Gastroesophageal sphincter (tissue), 4 donors: ENCODE data around the gene RIPOR2. TPM values are rescaled to one million over a fixed set of nuclear protein-coding genes. Genes with fewer than 3 reads are reported as not detected.

Experiments
- ATAC-seq: fragments of 150-250 bp; one replicate; pipeline ENCODE4 v1.9.1; 2016; ENCODE audit warnings: mild to moderate bottlenecking, moderate library complexity
- H3K27ac ChIP-seq, 4 donors: fragments of 200-600 bp; sonication (generic) in 3 of 4; 1 replicate in 3 of 4; 2 replicates in 1 of 4; pipeline ENCODE4 v1.5.1; 2016 to 2019
- H3K27me3 ChIP-seq: fragments of 200-600 bp; sonication (generic); one replicate; pipeline ENCODE4 v1.5.1; 2019
- H3K36me3 ChIP-seq, 2 donors: fragments of 200-600 bp; sonication (generic); one replicate each; pipeline ENCODE4 v1.5.1; 2019; ENCODE audit warnings: control low read depth in 1 of 2
- H3K4me1 ChIP-seq, 3 donors: fragments of 200-600 bp; sonication (generic); 1 replicate in 2 of 3; 2 replicates in 1 of 3; pipeline ENCODE4 v1.5.1; 2016 to 2019; ENCODE audit warnings: control low read depth in 2 of 3
- H3K4me3 ChIP-seq, 2 donors: fragments of 200-600 bp; sonication (generic); one replicate each; pipeline ENCODE4 v1.5.1; 2019; ENCODE audit warnings: mild to moderate bottlenecking in 1 of 2, moderate library complexity in 1 of 2
- H3K9me3 ChIP-seq, 3 donors: fragments of 200-600 bp; sonication (generic); one replicate each; pipeline ENCODE4 v1.5.1; 2017 to 2019; ENCODE audit warnings: control low read depth in 2 of 3
- CTCF ChIP-seq, 4 experiments: fragments of 200-600 bp in 2 of 4; fragments of 450-650 bp in 2 of 4; sonication (generic) in 1 of 4; IDR thresholded peaks; one replicate each; pipeline ENCODE4 v1.5.1; 2017 to 2019; ENCODE audit warnings: antibody characterized with exemption in 4 of 4, mild to moderate bottlenecking in 2 of 4, moderate library complexity in 2 of 4
- EP300 ChIP-seq: sonication (generic); formaldehyde crosslinking; IDR thresholded peaks from one replicate; pipeline ENCODE4 v1.6.1; 2017; ENCODE audit warnings: antibody characterized with exemption, mild to moderate bottlenecking
- POLR2A ChIP-seq, 2 donors: fragments of 450-650 bp; IDR thresholded peaks; one replicate each; pipeline ENCODE4 v1.6.1; 2017; ENCODE audit warnings: antibody characterized with exemption in 2 of 2, mild to moderate bottlenecking in 2 of 2, moderate library complexity in 1 of 2
- POLR2AphosphoS5 ChIP-seq: sonication (generic); formaldehyde crosslinking; IDR thresholded peaks from one replicate; pipeline ENCODE4 v1.6.1; 2017; ENCODE audit warnings: antibody characterized with exemption
- WGBS, 2 donors: methylation state at CpG; one replicate each; pipeline ENCODE4 v1.1.5; 2018; ENCODE audit warnings: low coverage in 1 of 2; 5-methylcytosine and 5-hydroxymethylcytosine counted together
- total RNA-seq, 4 donors: library from RNA; depleted of rRNA; stranded (reverse); fragments of >200 nt; gene quantifications; one replicate each; pipeline ENCODE4 v1.1.0, GENCODE V29; 2016

RIPOR2 gene
- total RNA-seq, 4 donors from 2014 or later, result 1.7 to 14.9 (median 4.2) TPM

DNA sequence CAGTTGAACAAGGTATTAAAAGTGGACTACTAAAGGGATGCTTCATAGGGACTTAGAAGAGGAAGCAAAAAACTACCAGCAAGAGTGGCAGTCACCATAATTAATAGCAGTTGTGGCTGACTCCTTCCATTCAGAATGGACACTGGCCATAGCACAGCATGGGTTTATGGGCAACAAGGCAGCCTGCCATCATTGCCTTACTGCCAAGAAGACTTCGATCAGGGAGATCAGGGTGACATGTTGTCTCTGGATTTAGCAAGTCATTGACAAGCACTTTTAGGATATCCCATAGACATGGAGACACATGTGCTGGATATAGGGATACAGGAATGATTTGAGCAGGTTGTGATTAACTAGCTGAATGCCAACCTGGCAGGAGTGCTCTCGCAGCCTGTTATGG, 35.3 kb upstream of the RIPOR2 start:
- Histone ChIP-seq H3K27ac (no peak overlapping the region), H3K9me3 (no peaks in the 10 kb centered on the region), H3K4me3 (no peak overlapping the region), H3K27me3 (no peaks in the 10 kb centered on the region), H3K36me3 (no peaks in the 10 kb centered on the region), H3K4me1 (no peaks in the 10 kb centered on the region)
- WGBS, 2 donors, result 90 to 100% methylated on average over 1 to 2 of the region's 2 CpGs
- no peak for ATAC-seq
- no peak for TF ChIP-seq CTCF (IDR thresholded peaks at IDR 0.05)

DNA sequence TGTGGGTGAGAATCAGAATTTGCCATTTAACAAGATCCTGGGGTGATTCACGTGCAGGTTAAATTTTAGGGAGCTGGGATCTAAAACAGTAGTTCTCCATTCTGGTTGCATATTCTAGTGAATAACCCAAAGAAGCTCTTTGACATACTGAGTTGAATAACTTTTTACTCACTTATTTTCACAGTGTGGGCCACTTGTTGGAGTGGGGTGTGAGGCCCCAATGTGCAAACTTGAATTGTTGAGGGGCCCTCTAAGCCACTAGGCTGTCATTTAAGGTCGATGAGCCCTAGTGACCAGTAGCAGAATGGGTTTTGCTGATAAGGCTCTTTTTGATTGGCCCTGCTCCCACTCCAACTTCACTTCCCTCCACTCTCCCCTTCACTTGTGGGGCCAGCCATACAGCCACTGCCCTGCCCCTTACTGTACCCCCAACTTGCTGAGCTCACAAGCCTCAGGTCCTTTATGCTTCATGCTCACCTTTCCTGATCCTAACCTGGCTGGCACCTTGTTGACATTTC, 33.6 kb upstream of the RIPOR2 start:
- 40 to 80% methylated on average over 1 to 2 of the region's 2 CpGs for WGBS, 2 donors
- TF ChIP-seq EP300 (no peak), POLR2AphosphoS5 (no peak), CTCF (IDR thresholded peaks at IDR 0.05) (no peak), POLR2A (IDR thresholded peaks at IDR 0.05) (no peak)
- no peak overlapping the region for H3K4me3 ChIP-seq

GRCh38 chr6:24968783-24969182, 33.0 kb upstream of the RIPOR2 start:
- 65 to 90% methylated on average over 2 to 5 of the region's 5 CpGs for WGBS, 2 donors
- no peak for ATAC-seq
- H3K9me3 ChIP-seq, result no peaks in the 10 kb centered on the region
- TF ChIP-seq EP300 (no peak), POLR2A (IDR thresholded peaks at IDR 0.05) (no peak), CTCF (IDR thresholded peaks at IDR 0.05) (no peak), POLR2AphosphoS5 (no peak)
- no peak overlapping the region for H3K27ac ChIP-seq
- H3K4me3 ChIP-seq, result no peak overlapping the region
- no peaks in the 10 kb centered on the region for H3K36me3 ChIP-seq
- no peaks in the 10 kb centered on the region for H3K27me3 ChIP-seq
- H3K4me1 ChIP-seq, result no peaks in the 10 kb centered on the region

More for the DNA sequence above, 33.6 kb upstream of the RIPOR2 start:
- H3K36me3 ChIP-seq, result no peaks in the 10 kb centered on the region
- no peaks in the 10 kb centered on the region for H3K9me3 ChIP-seq
- ATAC-seq, result no peak
- no peaks in the 10 kb centered on the region for H3K4me1 ChIP-seq
- H3K27me3 ChIP-seq, result no peaks in the 10 kb centered on the region
- H3K27ac ChIP-seq, result no peak overlapping the region

- TF ChIP-seq CTCF (IDR thresholded peaks at IDR 0.05) (no peak), POLR2A (IDR thresholded peaks at IDR 0.05) (no peak), POLR2AphosphoS5 (no peak), EP300 (no peak)
- Histone ChIP-seq H3K27me3 (no peaks in the 10 kb centered on the region), H3K4me3 (no peak overlapping the region), H3K4me1 (no peaks in the 10 kb centered on the region), H3K27ac (no peak overlapping the region), H3K36me3 (no peaks in the 10 kb centered on the region), H3K9me3 (no peaks in the 10 kb centered on the region)
- 67 to 100% methylated on average over 1 of the region's 1 CpG for WGBS, 2 donors
- ATAC-seq, result no peak
These were observed 31.5 kb upstream of the RIPOR2 start for GRCh38 chr6:24967211-24967610.

GRCh38 chr6:24966381-24966780, 30.6 kb upstream of the RIPOR2 start:
- H3K27me3 ChIP-seq, result no peaks in the 10 kb centered on the region
- H3K4me1 ChIP-seq, result no peaks in the 10 kb centered on the region
- no peaks in the 10 kb centered on the region for H3K36me3 ChIP-seq
- no peaks in the 10 kb centered on the region for H3K9me3 ChIP-seq
- no peak overlapping the region for H3K27ac ChIP-seq
- TF ChIP-seq EP300 (no peak), POLR2AphosphoS5 (no peak), CTCF (IDR thresholded peaks at IDR 0.05) (no peak), POLR2A (IDR thresholded peaks at IDR 0.05) (no peak)
- H3K4me3 ChIP-seq, result no peak overlapping the region
- WGBS, 2 donors, result 85 to 90% methylated on average over 4 of the region's 4 CpGs
- ATAC-seq, result no peak
